Hypothalamus (tissue), 51 donors: ENCODE data around the gene C1QTNF8.
A peak's percentile ranks its signal among the peaks of the same experiment; 100 is the strongest.

Experiments
- DNase-seq, 51 donors: peaks; one replicate each; lab custom pipeline; 2025; lab: John Stamatoyannopoulos, UW

C1QTNF8 gene

GRCh38 chr16:1066584-1067172, 29.4 kb downstream of the C1QTNF8 start:
- no peak for DNase-seq

DNA sequence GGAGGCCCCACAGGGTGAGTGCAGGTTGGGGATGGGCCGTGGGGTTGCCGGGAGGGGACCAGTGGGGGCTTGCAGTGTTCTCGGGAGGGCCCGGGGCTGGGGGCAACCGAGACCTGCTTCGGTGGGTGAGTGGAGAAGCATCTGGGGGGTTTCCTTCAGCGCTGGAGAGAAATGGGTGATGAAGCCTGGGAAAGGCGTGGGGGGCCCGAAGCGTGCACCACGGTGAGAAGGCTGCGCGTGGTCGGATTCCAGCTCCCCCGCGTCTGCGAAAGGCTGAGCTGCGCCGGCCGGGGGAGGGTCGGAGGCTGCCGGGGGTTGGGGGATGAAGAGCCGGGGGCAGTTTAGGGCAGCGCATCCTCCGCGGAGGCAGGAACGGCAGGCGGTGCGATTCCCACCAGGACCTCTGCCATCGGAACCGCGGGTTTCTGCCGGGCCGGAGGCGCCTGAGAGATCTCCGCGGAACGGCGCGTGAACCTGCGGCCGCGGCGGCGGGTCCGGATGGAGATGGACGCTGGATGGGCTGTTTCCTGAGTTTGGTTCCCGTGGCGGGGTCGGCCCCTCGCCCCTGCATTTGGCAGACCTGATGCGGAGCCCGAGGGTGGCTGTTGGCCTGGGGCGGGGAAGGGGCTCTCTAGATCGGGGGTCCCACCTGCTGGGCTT, 30.4 kb downstream of the C1QTNF8 start:
- no peak for DNase-seq

DNA sequence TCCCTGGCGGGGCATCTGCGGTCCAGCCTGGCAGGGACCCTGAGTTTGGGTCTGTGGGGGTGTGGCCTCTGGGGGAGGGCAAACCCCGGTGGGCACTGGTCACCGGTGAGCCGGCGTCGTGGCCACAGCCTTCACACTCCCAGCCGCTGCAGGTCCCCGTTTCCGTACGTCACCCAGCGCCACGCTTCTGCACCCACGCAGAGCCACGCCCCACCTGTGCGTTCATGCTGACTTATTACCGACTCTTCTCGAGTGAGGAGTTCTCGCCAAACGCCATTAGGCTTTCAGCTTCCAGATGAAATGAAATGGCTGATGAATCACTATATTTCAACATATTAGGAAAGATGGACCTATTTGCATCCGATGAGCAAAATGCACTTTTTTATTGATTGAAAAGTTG, 32.3 kb downstream of the C1QTNF8 start:
- peak in 1 of 51 donors; percentile 22 for DNase-seq

GRCh38 chr16:1062895-1063294, 33.1 kb downstream of the C1QTNF8 start:
- DNase-seq = no peak

GRCh38 chr16:1061769-1062505, 34.1 kb downstream of the C1QTNF8 start:
- no peak for DNase-seq

- DNase-seq = no peak
Observed at GRCh38 chr16:1060416-1061340, 35.4 kb downstream of the C1QTNF8 start.

GRCh38 chr16:1059310-1059709, 36.7 kb downstream of the C1QTNF8 start:
- DNase-seq = no peak

DNA sequence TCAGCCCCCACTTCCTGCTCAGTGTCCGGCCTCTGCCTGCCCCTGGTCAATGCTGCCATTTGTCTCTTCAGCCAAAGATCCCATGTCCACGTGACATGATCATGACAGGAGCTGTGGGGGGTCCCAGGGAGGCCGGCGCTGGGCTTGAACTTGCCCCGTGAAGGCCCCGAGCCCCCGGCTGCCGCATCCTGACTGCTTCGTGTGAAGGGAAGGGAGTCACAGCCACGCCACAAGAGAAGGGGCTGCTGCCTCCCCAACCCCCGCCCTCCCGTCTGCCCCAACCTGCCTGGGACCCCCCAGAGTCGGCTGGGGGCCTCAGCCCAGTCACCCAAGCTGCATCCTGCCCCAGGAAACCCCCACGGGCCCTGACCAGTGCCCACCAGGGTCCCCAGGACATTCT, 37.8 kb downstream of the C1QTNF8 start:
- DNase-seq = no peak

DNA sequence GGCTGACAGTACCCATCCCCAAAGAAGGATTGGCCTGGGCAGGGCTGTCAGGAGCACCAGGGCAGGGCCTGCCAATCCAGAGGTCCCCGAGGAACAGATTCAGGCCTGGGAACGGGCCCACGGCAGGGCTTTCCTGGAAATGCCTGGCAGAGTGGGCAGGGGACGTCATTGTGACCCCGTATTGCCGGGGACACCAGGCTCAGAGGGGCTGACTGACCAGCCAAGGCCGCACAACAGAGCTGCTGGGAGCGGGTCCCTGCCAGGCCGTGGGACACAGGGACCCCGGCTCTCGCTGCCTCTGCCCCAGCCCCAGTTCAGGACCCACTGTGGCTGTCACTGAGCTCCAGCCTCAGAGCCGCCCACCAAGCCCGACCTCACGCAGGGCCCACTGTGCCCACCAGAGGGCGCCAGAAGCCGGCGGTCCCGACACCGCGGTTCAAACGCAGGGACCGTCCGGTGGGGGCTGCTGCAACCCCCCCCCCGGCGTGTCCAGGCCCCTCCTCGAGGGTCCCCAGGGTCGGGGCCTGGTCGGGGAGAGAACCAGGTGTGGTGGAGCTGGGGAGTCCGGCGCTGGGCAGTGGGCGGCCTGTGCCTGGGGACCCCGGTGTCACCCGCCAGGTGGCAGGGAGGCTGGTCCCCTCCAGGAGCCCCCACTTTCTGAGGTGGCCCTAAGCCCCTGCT, 38.7 kb downstream of the C1QTNF8 start:
- peak in 23 of 51 donors; percentile 4 to 69 (median 25) for DNase-seq

DNA sequence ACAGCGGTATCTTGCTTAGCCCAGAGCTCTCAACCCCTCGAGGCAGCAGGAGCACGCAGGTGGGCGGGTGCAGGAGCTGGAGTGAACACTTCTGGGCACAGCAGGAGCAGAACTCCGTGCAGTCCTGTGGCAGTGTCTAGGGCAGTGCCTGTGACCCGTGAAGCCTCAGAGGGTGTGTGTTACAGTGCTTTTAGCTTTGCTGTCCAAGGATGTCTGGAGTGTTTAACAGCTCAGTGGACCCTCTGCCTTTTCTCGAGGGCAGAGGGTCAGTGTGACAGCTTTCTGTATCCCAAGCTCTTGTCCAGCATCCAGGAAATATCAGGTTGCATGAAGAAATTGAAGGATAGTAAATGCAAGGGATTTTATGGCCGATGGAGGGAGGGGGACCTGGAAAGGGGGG, 39.8 kb downstream of the C1QTNF8 start:
- DNase-seq = no peak

- DNase-seq = no peak
Observed at GRCh38 chr16:1055557-1055924, 40.5 kb downstream of the C1QTNF8 start.

DNA sequence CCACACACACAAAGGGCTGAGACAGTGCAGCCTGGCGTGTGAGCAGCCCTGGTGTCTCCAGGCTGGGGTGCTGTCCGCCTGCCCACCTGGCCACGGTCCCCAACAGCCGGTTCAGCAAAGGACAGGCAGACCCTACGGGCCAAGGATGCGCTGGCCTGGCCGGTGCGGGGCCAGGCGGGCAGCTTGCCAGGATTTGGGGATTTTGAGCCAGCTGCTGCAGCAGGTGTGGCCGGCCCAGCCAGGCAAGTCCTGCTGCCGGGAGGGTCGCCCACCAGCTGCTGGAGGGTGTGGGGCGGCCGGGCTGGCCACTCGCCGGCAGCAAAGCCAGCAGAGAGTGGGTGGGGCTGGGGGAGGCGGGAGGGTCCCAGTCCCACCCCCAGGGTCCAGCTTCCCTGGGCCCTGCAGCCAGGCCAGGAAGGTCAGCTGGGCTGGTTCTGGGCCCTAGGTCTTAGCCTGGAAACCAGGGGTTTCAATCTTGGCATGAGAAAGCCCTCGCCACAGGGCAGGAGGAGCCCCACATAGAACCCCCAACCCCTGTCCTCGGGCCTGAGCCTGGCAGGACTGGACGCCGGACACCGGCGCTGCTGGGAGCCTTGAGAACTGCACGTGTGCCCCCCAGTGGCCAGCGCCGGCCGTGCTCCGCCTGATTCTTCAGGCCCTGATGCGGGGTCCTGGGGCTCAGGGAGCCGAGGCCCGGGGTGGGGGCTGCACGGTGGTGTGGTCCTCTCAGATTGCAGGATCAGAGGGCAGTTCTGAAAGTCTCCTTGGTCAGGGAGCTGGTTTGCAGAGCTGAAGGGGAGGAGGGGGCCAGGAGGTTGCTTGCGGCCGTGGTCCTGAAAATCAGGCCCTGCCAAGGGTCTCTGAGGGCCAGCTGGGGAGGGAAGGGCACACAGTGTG, 41.1 kb downstream of the C1QTNF8 start:
- peak in 48 of 51 donors; percentile 4 to 81 (median 50) for DNase-seq

DNA sequence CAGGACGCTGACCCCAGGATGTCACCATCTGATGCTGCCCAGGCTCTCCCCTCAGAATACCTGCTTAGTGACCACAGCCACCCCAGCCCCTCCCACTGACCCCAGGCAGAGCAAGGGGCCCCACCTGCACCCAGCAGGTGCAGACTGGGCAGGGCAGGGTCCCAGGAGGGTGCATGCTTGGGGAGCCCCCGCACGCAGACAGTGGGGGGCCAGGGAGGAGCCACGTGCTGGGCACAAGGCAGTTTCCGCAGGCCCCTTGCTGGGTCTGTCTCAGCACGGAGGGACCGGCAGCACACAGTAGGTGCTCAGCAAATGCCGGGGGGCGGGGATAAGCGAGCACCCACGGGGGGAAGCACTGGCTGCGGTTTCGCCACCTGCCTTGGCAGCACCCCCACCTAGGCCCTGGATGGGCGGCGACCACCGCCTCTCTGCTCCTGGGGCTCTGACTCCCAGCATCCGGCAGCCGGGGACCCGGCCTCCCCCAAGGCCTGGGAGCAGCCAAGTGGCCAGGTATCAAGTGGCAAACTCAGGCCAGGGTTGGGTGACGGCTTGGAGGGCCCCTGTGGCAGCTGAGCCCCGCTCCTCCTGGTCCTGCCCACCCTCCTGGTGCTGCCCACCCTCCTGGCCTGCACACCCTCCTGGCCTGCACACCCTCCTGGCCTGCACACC, 42.2 kb downstream of the C1QTNF8 start:
- DNase-seq = no peak

GRCh38 chr16:1053121-1053521, 42.9 kb downstream of the C1QTNF8 start:
- DNase-seq = peak in 10 of 51 donors; percentile 12 to 57 (median 38)

DNA sequence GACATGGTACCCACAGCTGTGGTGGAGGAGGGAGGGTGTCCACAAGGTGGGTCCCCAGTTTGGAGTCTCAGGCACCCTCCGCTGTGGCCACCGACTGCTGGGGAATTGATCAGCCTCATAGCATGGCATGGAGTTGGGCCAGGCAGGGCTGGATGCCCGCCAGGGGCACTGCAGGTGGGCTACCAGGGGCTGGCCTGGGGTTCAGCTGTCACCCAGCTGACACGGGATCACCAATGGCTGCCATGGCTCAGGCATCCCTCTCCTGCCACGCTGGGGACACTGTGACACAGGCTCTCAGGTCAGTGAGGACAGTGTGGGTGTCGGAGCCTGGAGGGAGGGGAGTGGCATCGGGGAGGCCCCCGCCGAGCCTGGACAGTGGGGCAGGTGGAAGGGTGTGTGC, 43.3 kb downstream of the C1QTNF8 start:
- DNase-seq = no peak

DNA sequence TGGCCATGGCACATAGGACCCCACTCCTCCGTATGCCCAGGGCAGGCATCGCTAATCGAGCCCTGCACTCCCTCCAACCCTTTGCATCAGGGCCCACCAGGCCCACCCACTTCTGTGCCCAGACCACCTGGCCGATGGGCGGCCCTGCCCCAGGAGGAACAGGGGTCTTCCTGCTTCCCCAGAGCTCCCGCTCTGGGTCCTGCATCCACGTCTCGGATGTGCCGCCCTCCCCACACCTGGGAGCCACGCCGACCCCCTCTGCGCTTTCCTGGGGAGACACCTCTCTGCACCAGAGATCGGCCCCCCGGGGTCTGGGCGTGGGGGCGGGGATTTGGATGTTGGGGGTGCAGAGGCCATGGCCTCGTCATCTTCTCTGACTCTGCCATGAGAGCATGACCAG, 44.6 kb downstream of the C1QTNF8 start:
- no peak for DNase-seq

DNA sequence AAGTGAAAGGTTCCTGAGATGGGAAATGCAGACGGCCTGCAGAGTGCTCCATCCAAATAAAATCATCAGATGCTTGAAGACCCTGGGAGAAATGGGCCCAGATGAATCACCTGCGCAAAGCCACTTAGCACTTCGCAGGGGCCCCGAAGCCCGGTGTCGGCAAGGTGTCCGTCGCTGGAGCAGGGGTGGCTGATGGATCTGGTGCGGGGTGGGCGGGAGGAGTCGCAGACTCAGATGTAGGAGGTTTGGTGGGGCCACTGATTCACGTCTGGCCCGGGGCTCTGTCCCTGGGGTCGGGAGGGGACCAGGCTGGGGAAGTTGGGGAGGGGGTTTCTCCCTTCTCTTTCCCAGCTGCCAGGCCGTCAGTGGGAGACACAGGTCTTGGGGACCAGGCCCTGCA, 45.1 kb downstream of the C1QTNF8 start:
- DNase-seq = no peak

DNA sequence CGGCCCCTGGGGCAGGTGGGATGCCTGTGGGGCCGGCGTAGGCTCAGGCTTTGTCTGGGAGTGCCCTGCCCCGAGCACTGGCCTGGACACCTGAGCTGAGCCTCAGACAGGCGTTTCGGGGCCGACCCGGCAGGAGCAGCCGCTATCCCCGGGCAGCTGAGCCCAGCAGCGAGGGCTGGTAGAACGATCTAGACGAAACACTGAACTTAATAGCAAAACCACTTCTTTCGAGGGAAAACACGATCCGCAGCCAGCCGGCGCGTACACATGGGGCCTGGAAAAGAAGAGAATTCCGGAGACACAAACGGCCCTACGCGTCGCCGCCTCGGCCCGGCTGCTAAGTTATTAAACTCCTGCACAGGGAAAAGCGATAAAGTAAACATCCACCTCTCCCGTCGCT, 45.5 kb downstream of the C1QTNF8 start:
- no peak for DNase-seq

- DNase-seq = no peak
Observed at GRCh38 chr16:1049976-1050247, 46.1 kb downstream of the C1QTNF8 start.
